OCI-LY1 (cell line): Measurements from ENCODE around the gene RGS9.

Source experiments
- H2AFZ ChIP-seq: fragments of 200-600 bp; sonication (generic), shearing (Covaris generic); 2 replicates; pipeline ENCODE4 v1.6.0; 2014; ENCODE audit warnings: antibody characterized with exemption, mild to moderate bottlenecking, low read length
- H3F3A ChIP-seq: fragments of 200-600 bp; sonication (generic), shearing (Covaris generic); 2 replicates; pipeline ENCODE4 v1.6.0; 2014; ENCODE audit warnings: mild to moderate bottlenecking, antibody characterized with exemption, low read length, moderate library complexity; ENCODE audit not compliant: insufficient read depth
- H3K27ac ChIP-seq: fragments of 200-600 bp; sonication (generic); 2 replicates; pipeline ENCODE4 v1.5.1; 2014; ENCODE audit warnings: low read length, mixed run types, mild to moderate bottlenecking, low read depth; ENCODE audit not compliant: poor library complexity, severe bottlenecking
- H3K27me3 ChIP-seq: fragments of 200-600 bp; sonication (generic); 2 replicates; pipeline ENCODE4 v1.6.0; 2014; ENCODE audit warnings: antibody characterized with exemption, mild to moderate bottlenecking, low read length, moderate library complexity; ENCODE audit not compliant: insufficient read depth
- H3K36me3 ChIP-seq: fragments of 200-600 bp; sonication (generic); 2 replicates; pipeline ENCODE4 v1.6.1; 2014; ENCODE audit warnings: mild to moderate bottlenecking, antibody characterized with exemption, low read length, moderate library complexity, mixed read lengths; ENCODE audit not compliant: insufficient read depth
- H3K4me1 ChIP-seq: fragments of 200-600 bp; sonication (generic); 2 replicates; pipeline ENCODE4 v1.5.1; 2014; ENCODE audit warnings: mild to moderate bottlenecking, low read length, moderate library complexity; ENCODE audit not compliant: insufficient read depth, severe bottlenecking
- H3K4me2 ChIP-seq: fragments of 200-600 bp; sonication (generic), shearing (Covaris generic); 2 replicates; pipeline ENCODE4 v1.6.1; 2014; ENCODE audit warnings: low read length
- H3K4me3 ChIP-seq: fragments of 200-600 bp; sonication (generic); 2 replicates; pipeline ENCODE4 v1.5.1; 2014; ENCODE audit warnings: low read length, low read depth, mild to moderate bottlenecking, mixed read lengths; ENCODE audit not compliant: poor library complexity, severe bottlenecking
- H3K79me2 ChIP-seq: fragments of 200-600 bp; shearing (Covaris generic); 2 replicates; pipeline ENCODE4 v1.6.1; 2016; ENCODE audit warnings: mixed run types, low read length, mixed read lengths; ENCODE audit not compliant: insufficient read depth
- H3K9ac ChIP-seq: fragments of 200-600 bp; sonication (generic), shearing (Covaris generic); 2 replicates; pipeline ENCODE4 v1.6.1; 2014; ENCODE audit warnings: mild to moderate bottlenecking, low read length, mixed read lengths
- H3K9me2 ChIP-seq: fragments of 200-600 bp; sonication (generic), shearing (Covaris generic); 2 replicates; pipeline ENCODE4 v1.6.1; 2014; ENCODE audit warnings: low read depth, mild to moderate bottlenecking, low read length, mixed read lengths
- H3K9me3 ChIP-seq: fragments of 200-600 bp; shearing (Covaris generic); 2 replicates; pipeline ENCODE4 v1.6.1; 2014; ENCODE audit warnings: low read length, mixed read lengths
- H4K20me1 ChIP-seq: fragments of 200-600 bp; sonication (generic), shearing (Covaris generic); 2 replicates; pipeline ENCODE4 v1.6.0; 2016; ENCODE audit warnings: mild to moderate bottlenecking, low read length; ENCODE audit not compliant: insufficient read depth
- CTCF ChIP-seq: fragments of 200-600 bp; sonication (generic), shearing (Covaris generic); IDR thresholded peaks from 2 replicates; pipeline ENCODE4 v1.5.1; 2017; ENCODE audit warnings: mild to moderate bottlenecking, antibody characterized with exemption, low read length, moderate library complexity, mixed read lengths
- EZH2 ChIP-seq: fragments of 200-600 bp; sonication (generic), shearing (Covaris generic); IDR thresholded peaks from 2 replicates; pipeline ENCODE4 v1.8.0; 2017; ENCODE audit warnings: borderline replicate concordance, mixed run types, mild to moderate bottlenecking, antibody characterized with exemption, low read length, moderate library complexity, mixed read lengths

The RGS9 gene

DNA sequence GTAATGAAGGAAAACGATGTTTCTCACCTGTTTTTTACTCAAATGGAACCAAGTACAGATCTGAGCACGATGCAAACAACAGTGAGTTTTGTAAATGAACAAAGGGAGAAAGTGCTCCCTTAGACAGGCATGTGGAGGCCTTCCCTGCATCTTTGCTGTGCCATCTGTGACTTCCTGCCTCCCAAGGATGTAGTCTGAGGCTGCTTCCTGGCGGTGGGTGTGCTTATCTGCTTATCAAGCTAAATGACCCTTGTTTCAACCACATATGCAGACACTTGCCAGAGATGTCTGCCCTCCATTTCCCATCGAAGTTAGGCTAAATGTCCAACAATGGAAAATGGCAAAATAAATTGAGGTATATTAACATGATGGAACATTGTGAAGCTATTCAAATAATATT is 34.6 kb downstream of the RGS9 start:
- Histone ChIP-seq H3K9me3 (no peaks in the 10 kb centered on the region), H3K4me3 (no peak overlapping the region), H3K36me3 (no peaks in the 10 kb centered on the region), H3K4me1 (no peaks in the 10 kb centered on the region), H4K20me1 (no peaks in the 10 kb centered on the region), H3F3A (no peaks in the 10 kb centered on the region), H2AFZ (no peak overlapping the region), H3K79me2 (no peaks in the 10 kb centered on the region), H3K4me2 (no peak overlapping the region), H3K27me3 (no peaks in the 10 kb centered on the region; the same call in 1 of the 2 replicates), H3K9ac (no peak overlapping the region), H3K27ac (no peak overlapping the region), H3K9me2 (no peaks in the 10 kb centered on the region)
- no peak for TF ChIP-seq EZH2
- no peak for TF ChIP-seq CTCF

- H3K4me2 ChIP-seq: no peak overlapping the region
- no peaks in the 10 kb centered on the region; the same call in 1 of the 2 replicates for H3K27me3 ChIP-seq
- no peak for TF ChIP-seq EZH2
- no peak for TF ChIP-seq CTCF
- H3K27ac ChIP-seq: no peak overlapping the region
- H3K9me3 ChIP-seq: no peaks in the 10 kb centered on the region
- H3F3A ChIP-seq: no peaks in the 10 kb centered on the region
- H3K36me3 ChIP-seq: no peaks in the 10 kb centered on the region
- no peaks in the 10 kb centered on the region for H3K4me1 ChIP-seq
- no peaks in the 10 kb centered on the region for H3K9me2 ChIP-seq
- H2AFZ ChIP-seq: no peak overlapping the region
- H3K9ac ChIP-seq: no peak overlapping the region
- no peaks in the 10 kb centered on the region for H3K79me2 ChIP-seq
- no peaks in the 10 kb centered on the region for H4K20me1 ChIP-seq
- H3K4me3 ChIP-seq: no peak overlapping the region
Observed at GRCh38 chr17:65172496-65173136, 35.4 kb downstream of the RGS9 start.

DNA sequence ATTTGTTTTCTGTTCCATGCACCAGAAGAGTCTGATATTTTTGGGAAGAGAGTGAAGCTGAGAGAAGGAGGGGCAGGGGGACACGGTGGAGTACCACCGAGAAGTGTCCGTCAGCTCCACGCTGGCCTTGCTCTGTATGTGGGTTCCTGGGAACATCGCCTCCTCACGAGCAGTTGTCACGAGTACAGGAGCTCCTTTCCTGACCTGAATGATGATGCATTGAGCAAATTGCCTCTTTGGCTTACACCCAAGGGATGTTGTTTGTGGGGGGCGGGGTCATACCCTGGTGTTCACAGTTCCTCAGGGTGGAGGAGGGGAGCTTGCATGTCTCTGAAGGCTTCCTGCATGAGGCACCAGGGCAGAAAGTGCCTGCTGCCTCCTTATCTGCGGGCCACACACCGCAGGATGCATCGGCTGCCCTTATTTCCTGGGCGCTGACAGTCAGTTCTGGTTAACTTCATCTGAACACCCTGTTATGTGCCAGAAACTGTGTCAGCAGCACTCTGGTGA is 36.2 kb downstream of the RGS9 start:
- Histone ChIP-seq H3K9me2 (no peaks in the 10 kb centered on the region), H3K79me2 (no peaks in the 10 kb centered on the region), H2AFZ (no peak overlapping the region), H3K27ac (no peak overlapping the region), H3K27me3 (no peaks in the 10 kb centered on the region; the same call in 1 of the 2 replicates), H3K36me3 (no peaks in the 10 kb centered on the region), H3K9ac (no peak overlapping the region), H3K4me1 (no peaks in the 10 kb centered on the region), H3K4me2 (no peak overlapping the region), H3K4me3 (no peak overlapping the region), H3K9me3 (no peaks in the 10 kb centered on the region), H4K20me1 (no peaks in the 10 kb centered on the region), H3F3A (no peaks in the 10 kb centered on the region)
- TF ChIP-seq CTCF (no peak), EZH2 (no peak)
